ENCODE results near the gene CELF4.
"Not testable (repeated sequence)": the region's sequence is repeated elsewhere in the genome, so short reads cannot be mapped to it uniquely, and the experiment has no call there.

Gene CELF4

DNA sequence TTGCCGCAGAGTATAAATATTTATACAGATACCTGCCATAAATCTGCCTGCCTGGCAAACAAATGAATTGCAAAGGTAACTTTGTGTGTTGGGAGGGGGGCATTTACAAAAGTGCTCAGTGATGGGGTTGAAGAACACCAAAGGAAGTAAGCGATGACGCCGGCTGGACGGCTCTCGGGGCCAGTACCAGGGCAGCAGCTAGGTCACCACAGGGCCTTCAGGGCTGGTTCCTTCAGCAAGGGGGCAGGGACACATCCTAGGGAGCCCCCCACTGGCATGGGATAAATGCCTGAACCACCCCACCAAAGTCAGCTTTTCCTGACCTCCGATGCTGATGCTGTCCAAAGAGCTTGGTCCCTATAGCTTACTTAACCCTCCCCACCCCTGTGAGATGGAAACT is 190.4 kb downstream of the CELF4 start:
- in situ Hi-C loops (cut with MboI; ENCODE audit: low sequenced_read_pairs) = no loop called here

DNA sequence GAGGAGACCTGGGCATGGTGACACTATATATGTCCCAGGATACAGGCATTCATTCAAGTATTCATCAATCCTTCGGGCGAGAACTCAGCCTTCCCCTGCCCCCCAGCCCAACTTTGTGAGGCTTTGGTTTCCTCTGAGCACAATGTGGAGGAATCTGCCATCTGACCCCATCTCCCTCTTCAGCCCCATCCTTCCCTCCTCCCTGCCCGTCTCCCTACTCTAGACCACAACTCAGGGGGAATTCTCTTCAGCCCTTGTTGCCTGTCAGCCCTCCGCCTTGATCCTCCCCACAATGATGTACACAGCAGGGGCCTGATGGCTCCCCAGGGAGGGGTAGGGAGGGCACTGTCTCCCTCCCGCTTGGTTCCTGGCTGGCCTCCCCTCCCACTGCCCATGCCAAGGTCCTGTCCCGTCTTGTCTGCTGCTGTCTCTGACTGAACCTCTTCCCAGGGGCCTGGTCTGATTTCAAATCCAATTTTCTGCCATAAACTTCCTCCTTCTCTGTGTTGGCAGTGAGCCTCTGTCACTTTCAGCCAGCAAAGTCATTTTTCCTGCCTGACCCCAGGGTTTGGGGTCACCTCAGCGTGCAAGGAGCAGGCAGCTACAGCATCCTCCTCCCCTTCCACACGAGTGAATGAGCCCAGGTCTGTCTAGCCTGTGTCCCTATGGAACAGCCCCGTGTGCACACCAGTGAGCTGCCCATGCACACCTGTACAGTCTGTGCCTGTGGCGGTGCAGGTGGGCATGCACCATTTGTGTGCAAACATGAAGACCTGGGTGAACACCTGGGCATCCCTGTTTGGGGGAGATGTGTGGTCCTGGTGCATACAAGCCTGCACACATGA is 197.3 kb downstream of the CELF4 start:
- in situ Hi-C loops (cut with MboI; ENCODE audit: low sequenced_read_pairs) = no loop called here

DNA sequence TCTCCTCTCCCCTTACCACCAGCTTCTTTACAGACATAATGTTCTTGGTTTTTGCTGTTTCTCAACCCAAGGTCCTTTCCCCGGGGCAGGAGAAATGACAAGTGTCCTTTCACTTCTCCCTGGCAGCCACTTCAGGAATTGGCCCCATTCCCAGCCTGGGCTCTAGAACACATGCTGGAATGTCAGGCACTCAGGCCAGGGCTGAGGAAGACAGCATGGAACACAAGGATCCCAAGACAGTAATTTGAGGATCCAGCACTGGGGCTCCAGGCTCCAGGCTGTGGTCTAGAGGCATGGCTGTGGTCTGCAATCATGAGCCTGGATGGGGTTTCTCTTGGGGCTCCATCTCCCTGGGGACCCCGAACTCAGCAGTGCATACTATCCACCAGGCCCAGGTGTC is 201.4 kb downstream of the CELF4 start:
- in situ Hi-C loops (cut with MboI; ENCODE audit: low sequenced_read_pairs) = no loop called here

DNA sequence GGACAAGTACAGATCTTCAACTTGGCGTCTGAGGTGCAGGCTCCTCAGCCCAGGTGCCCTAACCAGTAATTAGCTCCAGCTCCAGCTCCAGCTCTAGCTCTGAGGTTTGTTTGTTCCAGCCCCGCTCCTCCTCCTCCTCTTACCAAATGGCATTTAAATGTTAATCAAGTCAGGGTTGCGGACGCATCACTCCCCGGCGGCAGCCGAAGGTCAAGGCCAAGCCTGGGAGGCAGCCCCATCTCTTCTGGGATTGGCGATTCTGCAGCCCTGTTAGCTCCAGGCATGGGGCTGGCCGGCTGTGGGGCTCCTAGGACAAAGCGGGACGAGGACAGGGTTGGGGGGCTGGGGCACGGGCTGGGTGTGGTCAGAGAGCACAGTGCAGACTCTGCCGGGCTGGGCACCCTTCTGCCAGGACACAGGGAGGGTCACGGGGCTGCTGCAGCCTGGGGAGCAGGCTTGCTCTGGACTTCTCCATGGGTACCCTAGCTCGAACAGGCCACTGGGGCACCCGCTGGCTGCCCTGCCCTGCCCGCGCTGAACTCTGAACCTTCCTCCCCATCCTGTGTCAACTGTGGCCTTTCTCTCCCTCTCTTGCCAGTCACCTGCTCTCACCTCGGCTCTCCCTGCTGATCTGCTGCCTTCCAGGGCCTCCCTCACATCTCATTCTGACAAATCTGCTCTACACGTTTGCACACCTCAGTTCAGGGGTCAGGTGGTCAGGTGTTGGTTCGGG is 203.3 kb downstream of the CELF4 start:
- in situ Hi-C loops (cut with MboI; ENCODE audit: low sequenced_read_pairs) = no loop called here

DNA sequence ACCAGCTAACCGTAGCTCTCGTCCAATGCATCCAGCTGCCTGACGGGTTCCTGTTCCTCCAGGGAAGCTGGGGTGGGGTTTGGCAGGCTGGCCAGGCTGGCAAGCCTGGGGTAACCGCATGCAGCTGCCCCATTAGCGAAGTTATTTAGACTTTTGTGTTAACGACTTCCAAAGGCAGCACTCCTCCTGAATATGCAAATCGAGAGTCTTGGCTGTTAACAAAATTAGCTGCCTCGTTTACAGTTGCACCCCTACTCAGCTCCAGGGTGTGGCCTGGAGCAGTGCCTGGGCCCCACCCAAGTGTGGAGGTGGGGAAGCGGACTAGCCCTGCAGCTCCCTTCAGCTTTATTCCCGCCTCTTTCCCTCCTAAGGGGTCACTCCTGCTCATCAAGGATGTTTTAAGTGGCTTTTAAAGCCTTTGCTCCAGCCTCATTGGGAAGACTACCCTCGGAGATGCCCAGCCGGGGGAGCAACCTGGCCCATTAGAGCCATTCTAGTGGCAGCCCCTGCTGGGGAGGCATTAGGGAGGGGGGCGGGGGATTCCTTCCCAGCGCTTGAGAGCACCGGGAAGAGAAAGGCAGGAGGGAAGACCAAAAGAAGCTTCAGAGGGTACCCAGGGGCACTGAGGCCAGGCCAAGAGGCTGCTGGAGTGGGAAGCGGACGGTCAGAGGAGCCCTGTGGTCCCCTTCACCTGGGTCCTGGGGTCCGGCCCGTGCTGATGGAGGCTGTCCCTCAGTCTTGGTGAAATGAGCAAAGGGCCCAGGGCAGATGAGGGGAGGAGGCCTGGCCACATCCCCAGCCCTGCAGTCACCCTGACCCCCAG is 204.1 kb downstream of the CELF4 start:
- in situ Hi-C loops (cut with MboI; ENCODE audit: low sequenced_read_pairs) = no loop called here

DNA sequence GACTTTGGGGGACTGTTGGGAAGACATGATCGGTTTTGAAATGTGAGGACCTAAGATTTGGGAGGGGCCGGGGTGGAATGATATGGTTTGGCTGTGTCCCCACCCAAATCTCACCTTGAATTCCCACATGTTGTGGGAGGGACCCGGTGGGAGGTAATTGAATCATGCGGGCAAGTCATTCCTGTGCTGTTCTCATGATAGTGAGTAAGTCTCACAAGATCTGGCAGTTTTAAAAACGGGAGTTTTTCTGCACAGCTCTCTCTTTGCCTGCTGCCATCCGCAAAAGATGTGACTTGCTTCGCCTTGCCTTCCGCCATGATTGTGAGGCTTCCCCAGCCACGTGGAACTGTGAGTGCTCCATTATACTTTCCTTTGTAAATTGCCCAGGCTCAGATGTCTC is 207.5 kb downstream of the CELF4 start:
- in situ Hi-C loops (cut with MboI; ENCODE audit: low sequenced_read_pairs) = not testable (repeated sequence)

DNA sequence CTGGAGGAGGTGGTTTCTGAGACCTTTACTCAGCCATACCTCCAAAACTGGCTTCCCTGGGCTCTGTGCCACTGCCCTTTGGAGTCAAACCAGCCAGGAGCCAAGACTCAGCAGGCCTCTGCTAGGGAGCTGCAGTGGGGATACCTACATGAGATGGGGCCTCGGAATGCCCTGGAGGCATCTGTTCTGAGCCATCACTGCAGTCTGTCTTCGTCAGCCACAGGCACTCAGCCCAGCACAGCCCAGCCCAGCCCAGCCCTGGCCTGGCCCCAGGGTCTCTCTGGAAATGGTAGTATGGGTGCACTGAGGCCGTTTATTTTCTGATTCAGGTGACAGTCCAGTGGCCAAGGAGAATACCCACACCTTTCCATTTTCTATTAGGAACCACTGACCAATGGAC is 209.8 kb downstream of the CELF4 start:
- in situ Hi-C loops (cut with MboI; ENCODE audit: low sequenced_read_pairs) = no loop called here

DNA sequence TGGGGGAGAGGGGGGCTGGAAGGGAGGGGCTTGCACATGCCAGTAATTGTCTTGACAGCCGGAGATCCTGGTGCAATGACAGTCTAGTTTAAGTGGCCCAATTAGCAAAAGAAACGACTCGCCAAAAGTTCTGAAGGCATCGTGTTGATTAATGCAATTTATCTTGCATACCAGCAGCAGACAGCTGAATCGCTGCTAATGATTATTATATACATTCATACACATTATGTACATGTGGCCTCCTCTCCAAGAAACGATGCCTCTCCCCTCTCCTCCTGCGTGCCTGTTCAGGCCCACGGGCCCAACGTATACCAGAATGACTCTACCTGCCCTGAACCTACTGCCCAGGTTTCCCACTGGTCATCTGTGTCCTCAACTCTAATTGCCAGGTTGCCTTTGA is 214.5 kb downstream of the CELF4 start:
- in situ Hi-C loops (cut with MboI; ENCODE audit: low sequenced_read_pairs) = no loop called here

DNA sequence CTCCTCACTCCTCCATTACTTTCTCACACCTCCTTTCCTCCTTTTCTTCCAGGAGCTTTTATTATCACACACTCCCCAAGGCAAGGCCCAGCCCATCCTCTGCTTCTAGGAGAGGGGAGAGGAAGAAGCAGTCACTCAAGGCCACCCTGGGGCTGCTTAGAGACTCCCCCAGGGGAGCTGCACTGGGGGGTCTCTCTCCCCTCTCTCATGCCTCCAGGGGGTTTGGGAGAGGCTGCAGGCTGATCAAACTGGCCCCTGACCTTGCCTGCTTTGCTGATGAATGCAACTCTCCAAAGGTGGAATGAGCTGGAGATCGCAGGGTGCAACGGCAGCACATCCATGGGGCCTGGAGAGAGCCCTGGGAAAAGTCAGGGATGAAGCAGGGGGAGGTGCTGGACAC is 216.9 kb downstream of the CELF4 start:
- in situ Hi-C loops (cut with MboI; ENCODE audit: low sequenced_read_pairs) = no loop called here

DNA sequence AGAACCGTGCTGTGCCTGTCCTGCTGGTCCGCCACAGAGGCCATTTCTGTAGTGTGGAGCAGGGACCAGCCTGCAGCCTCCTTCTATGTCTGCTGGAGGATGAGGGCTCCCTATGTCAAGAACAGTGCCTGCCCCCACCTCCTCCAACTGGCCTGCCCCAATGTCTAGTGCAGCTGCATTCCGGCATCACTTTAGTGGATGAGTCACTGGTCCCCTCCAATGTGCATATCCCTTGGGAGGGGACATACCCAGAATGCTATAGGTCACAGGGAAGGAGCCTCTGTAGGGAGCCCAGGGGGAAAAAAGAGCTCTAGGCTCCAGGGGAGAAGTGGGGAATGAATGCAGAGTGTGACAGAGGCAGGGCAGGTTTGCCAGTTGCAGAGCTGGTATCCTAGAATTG is 219.6 kb downstream of the CELF4 start:
- in situ Hi-C loops (cut with MboI; ENCODE audit: low sequenced_read_pairs) = no loop called here

DNA sequence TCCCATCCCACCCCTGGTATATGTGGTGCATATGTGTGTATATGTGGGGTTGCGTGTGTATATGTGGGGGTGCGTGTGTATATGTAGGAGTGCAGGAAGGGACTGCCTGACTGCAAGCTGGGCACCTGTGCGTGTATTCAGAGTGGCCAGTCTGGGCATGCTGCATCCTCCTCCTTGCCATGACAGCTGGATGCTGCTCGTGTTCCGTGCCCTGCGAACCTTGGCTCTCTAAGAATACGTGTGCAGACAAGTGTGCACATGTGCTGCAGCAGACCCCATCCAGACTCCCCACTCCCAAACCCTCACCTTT is 222.1 kb downstream of the CELF4 start:
- in situ Hi-C loops (cut with MboI; ENCODE audit: low sequenced_read_pairs) = no loop called here

DNA sequence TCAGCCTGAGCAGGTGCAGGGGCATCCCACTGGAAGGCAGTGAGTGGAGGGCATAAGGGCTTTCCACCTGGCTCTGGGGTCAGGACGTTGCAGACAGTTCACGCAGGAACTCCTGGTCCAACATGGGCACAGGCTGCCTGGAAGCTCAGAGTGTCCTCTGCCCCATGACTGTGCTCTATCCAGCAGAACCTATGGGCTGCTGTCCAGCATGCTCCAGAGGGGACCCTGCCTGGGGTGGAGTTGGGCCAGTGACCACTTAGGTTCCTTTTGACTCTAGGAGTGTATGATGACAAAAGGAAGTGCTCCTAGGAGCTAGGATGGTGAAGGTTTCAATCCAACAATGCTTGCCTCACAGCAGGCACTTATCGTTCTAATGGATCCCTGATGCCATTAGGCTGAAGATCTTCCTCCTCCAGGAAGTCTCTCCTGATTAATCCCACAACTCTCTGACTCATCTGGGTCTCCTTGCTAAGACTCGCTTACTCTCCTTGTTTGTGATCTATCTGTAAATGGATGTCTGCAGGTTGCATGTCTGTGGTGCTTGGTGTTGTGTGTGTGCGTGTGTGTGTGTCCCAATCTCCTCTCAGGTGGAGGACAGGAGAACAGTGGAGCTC is 224.0 kb downstream of the CELF4 start:
- in situ Hi-C loops (cut with MboI; ENCODE audit: low sequenced_read_pairs) = no loop called here

DNA sequence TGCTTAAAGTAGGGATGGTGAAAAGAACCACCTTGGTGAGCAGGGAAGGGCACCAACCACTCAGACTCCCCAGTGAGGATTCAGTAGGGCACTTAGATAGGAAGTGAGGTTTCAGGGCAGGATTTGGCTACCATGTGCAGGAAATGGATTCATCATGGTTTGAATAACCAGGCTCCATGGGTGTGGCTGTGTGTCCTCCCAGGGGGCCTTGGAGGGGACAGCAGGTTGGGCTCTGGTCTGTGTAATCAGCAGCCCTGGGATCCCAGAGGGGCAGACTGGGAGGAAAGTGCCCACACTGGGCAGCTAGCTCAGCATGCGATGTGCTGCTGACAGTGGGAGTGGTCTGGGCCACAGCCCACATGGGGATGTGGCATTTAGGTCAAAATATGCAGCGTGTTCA is 224.6 kb downstream of the CELF4 start:
- in situ Hi-C loops (cut with MboI; ENCODE audit: low sequenced_read_pairs) = no loop called here

DNA sequence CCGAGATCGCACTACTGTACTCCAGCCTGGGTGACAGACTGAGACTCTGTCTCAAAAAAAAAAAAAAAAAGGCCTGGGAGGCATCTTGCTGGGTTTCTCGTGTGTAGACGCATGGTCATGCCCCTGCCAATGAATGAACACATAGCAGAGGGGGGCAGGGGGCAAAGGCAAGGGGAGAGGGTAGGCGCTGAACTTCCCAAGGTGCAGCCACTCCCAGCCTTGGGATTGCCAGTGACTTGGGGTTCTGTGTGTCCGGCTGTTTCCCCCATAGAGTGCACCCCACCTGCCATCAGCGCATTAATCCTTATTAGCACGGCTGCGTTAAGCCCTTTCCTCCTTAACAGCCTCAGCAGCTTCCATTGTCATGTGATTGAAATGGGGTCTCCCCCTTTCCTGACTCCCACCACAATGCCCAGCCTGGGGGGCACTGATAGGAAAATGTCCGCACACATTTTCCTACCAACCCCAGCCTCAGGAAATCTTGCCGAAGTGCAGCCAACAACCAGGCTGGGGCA is 225.8 kb downstream of the CELF4 start:
- in situ Hi-C loops (cut with MboI; ENCODE audit: low sequenced_read_pairs) = no loop called here

DNA sequence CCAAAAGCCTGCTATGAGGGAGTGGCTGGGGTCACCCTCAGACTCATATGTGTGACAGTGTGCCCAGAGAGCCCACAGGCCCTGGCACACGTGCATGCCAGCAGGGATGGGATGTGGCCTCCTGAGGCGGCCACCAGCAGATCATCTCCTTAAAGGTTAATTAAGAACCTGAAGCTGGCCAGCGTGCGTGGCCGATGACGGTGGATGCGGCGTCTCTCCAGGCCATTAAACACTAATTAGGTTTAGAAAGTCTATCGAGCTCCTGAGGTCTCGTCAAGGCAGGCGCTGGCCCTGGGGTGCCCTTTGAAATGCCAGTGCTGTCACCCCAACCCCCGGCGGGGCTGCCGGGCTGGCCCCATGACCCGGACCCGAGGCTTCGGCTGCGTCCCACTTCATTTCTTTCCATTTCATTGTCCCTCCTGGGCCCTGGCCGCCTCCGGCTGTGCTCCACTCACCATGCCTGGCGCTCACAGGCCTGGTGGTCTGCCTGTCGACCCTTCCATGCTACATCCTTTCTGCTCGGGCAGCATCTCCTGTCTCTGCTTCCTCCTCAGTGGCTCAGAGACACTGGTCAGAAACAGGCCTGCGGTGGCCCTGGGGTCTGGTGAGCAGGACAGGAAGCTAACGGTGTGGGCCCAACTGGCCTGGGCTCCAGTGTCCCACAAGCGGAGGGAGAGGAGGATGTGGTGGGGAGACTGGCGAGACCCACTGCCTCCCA is 228.9 kb downstream of the CELF4 start:
- in situ Hi-C loops (cut with MboI; ENCODE audit: low sequenced_read_pairs) = no loop called here

DNA sequence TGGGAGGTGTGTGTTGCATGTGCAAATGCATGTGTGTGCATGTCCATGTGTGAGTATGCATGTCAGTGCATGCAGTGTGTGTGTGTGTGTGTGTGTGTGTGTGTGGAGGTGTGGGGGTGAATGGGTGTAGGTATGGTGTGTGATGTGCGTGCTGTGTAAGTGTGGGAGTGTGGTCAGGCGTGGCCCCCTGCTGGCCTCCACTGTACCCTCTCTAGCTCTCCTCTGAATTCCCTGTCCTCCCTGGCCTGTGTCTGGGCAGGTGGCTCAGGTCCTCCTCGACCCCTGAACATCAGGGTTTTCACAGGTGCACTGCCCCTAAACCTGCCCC is 230.2 kb downstream of the CELF4 start:
- in situ Hi-C loops (cut with MboI; ENCODE audit: low sequenced_read_pairs) = no loop called here

DNA sequence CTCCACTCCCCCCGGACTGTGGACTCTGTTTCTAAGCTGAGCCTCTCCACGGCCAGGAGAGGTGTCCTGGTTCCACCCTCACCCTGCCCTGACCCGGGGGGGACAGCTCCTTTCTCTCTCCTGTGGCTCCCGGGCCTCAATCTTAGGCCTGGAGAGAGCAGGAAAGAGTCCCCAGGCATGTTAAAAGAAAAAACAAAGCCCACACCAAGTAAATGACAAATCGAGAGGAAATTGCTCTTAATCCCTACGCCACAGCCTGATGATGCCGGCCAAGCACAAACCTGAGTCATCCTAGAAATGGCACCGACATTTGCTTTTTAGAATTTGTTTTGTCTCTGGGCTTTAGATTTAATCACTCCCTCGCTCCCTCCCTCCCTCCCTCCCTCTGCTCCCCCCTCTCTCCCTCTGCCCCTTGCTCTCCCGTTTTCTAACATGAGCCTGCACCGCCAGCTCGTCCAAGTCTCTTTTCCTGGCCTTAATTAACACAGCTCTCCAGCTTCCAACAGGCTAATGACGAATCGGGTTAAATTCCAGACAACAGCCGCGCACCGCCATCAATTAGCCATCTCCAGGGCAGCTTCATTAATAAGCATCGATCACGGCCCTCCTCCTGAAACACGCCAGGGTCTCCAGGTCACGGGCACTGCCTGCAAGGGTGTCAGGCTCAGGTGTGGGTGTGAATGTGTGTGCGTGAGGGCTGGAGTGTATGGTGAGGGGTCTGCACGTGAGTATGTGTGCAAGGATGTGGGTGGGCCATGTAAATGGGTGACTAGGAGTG is 230.8 kb downstream of the CELF4 start:
- in situ Hi-C loops (cut with MboI; ENCODE audit: low sequenced_read_pairs) = no loop called here

DNA sequence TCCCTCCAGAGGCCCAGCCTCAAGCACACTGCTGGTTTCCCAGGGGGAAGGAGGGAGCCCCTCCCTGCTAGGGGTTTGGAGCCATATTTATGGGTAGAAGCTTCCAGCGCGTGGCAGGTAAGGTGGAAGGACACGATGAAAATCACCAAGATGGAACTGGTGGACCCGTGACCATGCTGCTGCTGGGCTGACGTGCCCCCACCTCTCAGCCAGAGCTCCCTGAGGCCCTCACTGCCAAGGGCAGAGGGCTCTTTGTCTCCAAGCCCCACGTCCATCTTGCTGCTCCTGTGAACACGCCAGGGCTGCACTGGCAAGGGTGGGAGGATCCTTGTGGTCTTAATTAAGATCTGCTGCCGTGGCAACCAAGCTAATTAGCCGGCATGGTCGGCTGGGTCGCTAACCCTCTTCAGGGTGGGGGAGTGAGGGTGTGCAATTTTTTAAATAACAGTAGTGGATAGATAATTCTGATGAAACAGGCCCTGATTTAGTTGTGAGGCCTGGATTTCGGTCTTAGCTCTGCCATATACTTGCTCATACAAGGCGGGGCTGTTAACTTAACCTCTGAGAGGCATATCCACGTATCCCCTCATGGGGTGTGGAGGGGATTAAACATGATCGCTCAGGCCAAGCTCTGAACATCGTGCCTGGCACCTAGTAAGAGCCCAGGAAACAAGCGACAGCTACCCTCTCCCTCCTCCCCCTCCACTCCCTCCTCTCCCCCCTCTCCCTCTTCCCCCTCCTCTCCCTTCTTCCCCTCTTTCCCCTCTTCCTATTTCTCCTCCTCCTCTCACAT is 232.8 kb downstream of the CELF4 start:
- in situ Hi-C loops (cut with MboI; ENCODE audit: low sequenced_read_pairs) = no loop called here

DNA sequence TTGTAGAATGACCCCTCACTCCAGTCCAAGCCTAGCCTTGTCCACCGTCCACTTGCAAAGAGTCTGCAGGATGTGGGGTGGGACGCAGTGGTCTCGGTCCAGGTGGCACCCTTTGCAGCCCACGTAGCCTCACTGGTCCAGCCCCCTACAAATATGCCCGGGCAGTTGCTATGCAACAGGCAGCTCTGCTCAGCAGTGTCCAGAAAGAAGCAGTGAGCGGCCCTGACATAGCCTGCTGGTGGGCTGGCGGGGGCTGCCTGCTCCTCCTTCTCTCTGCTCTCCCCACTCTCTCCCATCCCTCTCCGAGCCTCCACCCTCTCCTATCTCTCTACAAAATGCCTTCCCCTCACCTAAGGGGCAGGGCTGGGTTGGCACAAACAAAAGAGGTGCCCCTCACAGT is 233.4 kb downstream of the CELF4 start:
- in situ Hi-C loops (cut with MboI; ENCODE audit: low sequenced_read_pairs) = no loop called here

Measured in HL-60/S4 (cell line).